Ascending aorta (tissue), 2 donors: ENCODE data around the gene EFNA2. TPM values are rescaled to one million over a fixed set of nuclear protein-coding genes. Genes with fewer than 3 reads are reported as not detected.

Experiments used
- DNase-seq, 2 donors: peaks; one replicate each; pipeline ENCODE4 v3.0.0-alpha.2; 2019; ENCODE audit warnings: low spot score in 2 of 2
- H3K27ac ChIP-seq, 2 donors: fragments of 200-600 bp; sonication (generic); one replicate each; pipeline ENCODE4 v1.5.1; 2016 to 2017; ENCODE audit warnings: mild to moderate bottlenecking in 1 of 2
- H3K27me3 ChIP-seq: fragments of 200-600 bp; sonication (generic); one replicate; pipeline ENCODE4 v1.5.1; 2017
- H3K36me3 ChIP-seq, 2 donors: fragments of 200-600 bp; sonication (generic); one replicate each; pipeline ENCODE4 v1.5.1; 2016
- H3K4me1 ChIP-seq, 2 donors: fragments of 200-600 bp; sonication (generic); one replicate each; pipeline ENCODE4 v1.5.1; 2016 to 2017; ENCODE audit warnings: mild to moderate bottlenecking in 1 of 2
- H3K4me3 ChIP-seq, 2 donors: fragments of 200-600 bp; sonication (generic); one replicate each; pipeline ENCODE4 v1.5.1; 2016 to 2017; ENCODE audit warnings: mild to moderate bottlenecking in 1 of 2
- H3K9me3 ChIP-seq, 2 donors: fragments of 200-600 bp; sonication (generic); one replicate each; pipeline ENCODE4 v1.5.1; 2016
- intact Hi-C: fragments of 100-400 bp; cut with DNase I; formaldehyde crosslinking; loops from one replicate; pipeline ENCODE4 v1.15.1; 2023
- total RNA-seq: library from RNA; depleted of rRNA; stranded (reverse); fragments of >200 nt; gene quantifications from one replicate; pipeline ENCODE4 v1.1.0, GENCODE V29; 2016
- TF ChIP-seq, protein P1 (sequence below), 3 experiments: fragments of 200-600 bp in 2 of 3; fragments of 450-650 bp in 1 of 3; sonication (generic) in 2 of 3; IDR thresholded peaks; one replicate each; pipeline ENCODE4 v1.5.1; 2016 to 2019; ENCODE audit warnings: antibody characterized with exemption in 3 of 3, mild to moderate bottlenecking in 1 of 3, moderate library complexity in 1 of 3

Gene EFNA2
- total RNA-seq, 1 donor from 2014 or later = not detected

DNA sequence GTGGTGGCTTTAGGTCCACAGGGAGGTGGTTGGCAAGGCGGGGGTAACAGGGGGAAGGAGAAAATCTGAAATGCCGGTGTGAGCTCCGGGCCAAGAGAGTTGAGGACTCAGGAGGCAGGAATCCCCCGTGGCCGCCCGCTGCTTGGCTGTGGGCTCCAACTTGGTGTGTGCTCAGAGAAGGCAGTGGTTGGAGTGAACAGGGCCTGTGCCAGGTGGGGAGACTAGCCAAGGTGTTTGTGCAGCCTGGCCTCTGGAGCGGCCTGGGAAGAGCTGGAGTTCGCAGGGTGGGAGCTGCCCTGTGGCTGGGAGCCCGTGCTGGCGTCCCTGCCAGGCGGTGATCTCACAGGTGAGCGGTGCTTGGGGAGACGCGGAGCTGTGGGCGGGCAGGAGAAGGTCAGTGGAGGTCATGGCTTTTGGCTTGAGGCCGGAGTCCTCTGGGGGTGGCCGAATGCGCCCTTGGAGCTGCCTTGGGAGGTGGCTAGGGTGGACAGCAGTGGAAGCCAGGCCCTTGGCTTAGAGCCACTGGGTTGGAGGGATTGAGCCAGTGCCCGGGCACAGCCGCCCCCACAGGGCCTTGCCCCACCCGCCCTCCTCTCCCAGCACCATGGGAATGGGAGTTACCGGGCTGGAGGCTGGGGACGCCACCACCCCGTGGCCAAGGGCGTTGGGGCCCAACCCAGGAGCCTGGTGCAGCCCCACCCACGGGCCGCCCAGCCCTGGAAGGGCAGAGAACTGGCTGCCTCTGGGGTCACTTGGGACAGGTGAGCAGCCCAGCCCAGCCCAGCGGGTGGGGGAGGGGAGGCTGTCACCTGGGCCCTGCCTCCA is 23.7 kb upstream of the EFNA2 start:
- Histone ChIP-seq H3K36me3 (peaks cover 12 to 13% of the 10 kb centered on the region in 2 donors), H3K4me1 (peaks cover 25 to 60% of the 10 kb centered on the region in 2 donors), H3K27ac (peak overlapping the region; percentile 96 to 99), H3K27me3 (no peaks in the 10 kb centered on the region), H3K9me3 (no peaks in the 10 kb centered on the region), H3K4me3 (peak overlapping the region; percentile 76 to 83)
- peak; percentile 85 to 94 for DNase-seq
- intact Hi-C loops = loop anchor here (1.0 kb wide), 1 partner anchor 9 kb away; no protein-coding TSS in a partner anchor
- TF ChIP-seq, protein P1, sequence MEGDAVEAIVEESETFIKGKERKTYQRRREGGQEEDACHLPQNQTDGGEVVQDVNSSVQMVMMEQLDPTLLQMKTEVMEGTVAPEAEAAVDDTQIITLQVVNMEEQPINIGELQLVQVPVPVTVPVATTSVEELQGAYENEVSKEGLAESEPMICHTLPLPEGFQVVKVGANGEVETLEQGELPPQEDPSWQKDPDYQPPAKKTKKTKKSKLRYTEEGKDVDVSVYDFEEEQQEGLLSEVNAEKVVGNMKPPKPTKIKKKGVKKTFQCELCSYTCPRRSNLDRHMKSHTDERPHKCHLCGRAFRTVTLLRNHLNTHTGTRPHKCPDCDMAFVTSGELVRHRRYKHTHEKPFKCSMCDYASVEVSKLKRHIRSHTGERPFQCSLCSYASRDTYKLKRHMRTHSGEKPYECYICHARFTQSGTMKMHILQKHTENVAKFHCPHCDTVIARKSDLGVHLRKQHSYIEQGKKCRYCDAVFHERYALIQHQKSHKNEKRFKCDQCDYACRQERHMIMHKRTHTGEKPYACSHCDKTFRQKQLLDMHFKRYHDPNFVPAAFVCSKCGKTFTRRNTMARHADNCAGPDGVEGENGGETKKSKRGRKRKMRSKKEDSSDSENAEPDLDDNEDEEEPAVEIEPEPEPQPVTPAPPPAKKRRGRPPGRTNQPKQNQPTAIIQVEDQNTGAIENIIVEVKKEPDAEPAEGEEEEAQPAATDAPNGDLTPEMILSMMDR (IDR thresholded peaks at IDR 0.05) = no peak

DNA sequence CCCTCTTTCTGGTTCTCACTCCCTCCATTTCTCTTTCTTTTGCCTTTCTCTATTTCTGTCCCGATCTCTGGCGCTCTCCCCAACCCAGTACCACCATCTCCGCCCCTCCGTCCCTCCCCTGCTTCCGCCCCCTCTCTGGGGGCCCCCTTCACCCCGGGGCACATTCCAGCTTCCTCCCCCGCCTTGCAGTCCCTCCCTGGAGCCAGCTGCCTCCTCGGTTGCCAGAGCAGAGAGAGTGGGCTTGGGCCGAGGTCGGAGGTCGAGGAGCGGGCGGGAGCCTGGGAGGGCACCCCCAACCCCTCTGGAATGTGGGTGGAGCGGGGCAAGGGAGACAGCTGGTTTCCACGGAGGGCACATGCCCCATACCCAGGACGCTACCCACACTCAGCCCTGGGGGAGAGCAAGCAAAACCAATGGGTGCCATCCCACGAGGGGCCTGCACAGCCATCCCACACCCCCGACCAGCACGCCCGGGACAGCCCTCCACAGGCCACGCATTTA is 23.0 kb upstream of the EFNA2 start:
- TF ChIP-seq, protein P1 (IDR thresholded peaks at IDR 0.05) = no peak
- H3K27ac ChIP-seq = peak overlapping the region; percentile 96 to 99
- no peaks in the 10 kb centered on the region for H3K27me3 ChIP-seq
- peak overlapping the region; percentile 76 to 83 for H3K4me3 ChIP-seq
- DNase-seq = no peak
- intact Hi-C loops = no loop called here
- peaks cover 5 to 6% of the 10 kb centered on the region in 2 donors for H3K36me3 ChIP-seq
- no peaks in the 10 kb centered on the region for H3K9me3 ChIP-seq
- peaks cover 28 to 66% of the 10 kb centered on the region in 2 donors for H3K4me1 ChIP-seq

DNA sequence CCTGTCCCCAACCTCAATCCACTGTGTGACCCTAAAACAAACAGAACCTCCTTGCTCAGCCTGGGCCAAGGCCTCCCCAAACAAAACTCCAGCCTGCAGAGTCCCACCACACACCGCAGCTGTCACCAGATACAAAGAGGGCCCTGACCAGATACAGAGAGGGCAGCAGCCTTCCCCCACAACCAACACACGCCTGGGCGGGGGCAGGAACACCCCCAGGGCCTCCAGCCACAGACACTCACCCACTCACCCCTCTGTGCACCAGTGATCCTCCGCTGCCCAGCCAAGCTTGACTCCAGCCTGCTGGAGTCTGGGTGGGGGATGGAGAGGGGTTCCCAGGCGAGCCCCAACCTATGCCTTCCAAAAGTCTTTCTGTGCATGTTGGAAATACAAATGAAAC is 22.5 kb upstream of the EFNA2 start:
- TF ChIP-seq, protein P1 (IDR thresholded peaks at IDR 0.05) = no peak
- no peak overlapping the region for H3K4me3 ChIP-seq
- intact Hi-C loops = no loop called here
- peak overlapping the region; percentile 96 to 99 for H3K27ac ChIP-seq
- no peaks in the 10 kb centered on the region for H3K27me3 ChIP-seq
- no peak for DNase-seq
- H3K9me3 ChIP-seq = no peaks in the 10 kb centered on the region
- H3K36me3 ChIP-seq = peaks cover under 1 to 1% of the 10 kb centered on the region in 2 donors
- peaks cover 28 to 68% of the 10 kb centered on the region in 2 donors for H3K4me1 ChIP-seq

DNA sequence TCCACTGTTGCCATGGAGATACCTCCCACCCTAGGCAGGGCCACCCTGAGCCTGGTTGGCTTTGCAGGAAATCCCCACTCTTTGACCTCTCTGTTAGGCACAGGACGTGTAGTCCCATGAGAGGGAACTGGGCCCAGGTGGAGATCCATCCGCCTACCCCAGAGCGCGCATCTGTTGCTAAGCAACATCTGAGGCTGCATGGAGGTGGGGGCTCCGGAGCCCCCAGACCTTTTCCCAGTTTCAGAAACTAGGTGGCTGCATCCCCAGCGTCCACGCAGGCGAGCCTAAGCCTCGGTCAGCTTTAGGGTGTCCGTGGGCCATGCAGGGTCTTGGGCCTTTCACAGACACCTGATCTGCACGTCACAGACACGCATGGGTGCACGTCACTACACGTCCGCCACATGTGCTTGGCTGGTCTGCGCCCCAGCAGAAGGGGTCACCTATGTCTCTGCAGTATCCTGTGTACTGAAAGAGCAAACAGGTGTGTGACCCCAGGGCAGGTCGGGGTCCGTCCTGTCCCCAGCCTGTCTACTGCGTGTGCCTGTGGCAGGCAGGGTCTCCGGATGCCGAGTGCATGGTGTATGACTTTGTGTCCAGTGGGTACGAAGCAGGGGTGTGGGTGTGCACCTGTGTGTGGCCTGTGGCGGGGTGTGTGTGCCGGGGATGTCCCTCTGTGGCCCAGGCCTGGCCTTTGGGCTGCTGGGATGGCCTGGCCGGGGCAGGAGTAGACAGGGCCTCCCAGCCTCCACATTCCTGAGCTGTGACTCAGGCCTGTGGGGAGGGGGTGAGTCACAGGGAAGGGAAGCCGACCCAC is 20.7 kb upstream of the EFNA2 start:
- peaks cover 27 to 59% of the 10 kb centered on the region in 2 donors for H3K4me1 ChIP-seq
- TF ChIP-seq, protein P1 (IDR thresholded peaks at IDR 0.05) = no peak
- H3K9me3 ChIP-seq = no peaks in the 10 kb centered on the region
- intact Hi-C loops = no loop called here
- H3K4me3 ChIP-seq = peak overlapping the region in 1 of 2 donors; percentile 71
- H3K36me3 ChIP-seq = no peaks in the 10 kb centered on the region
- peak overlapping the region; percentile 96 to 99 for H3K27ac ChIP-seq
- DNase-seq = peak in 1 of 2 donors; percentile 92
- H3K27me3 ChIP-seq = no peaks in the 10 kb centered on the region

DNA sequence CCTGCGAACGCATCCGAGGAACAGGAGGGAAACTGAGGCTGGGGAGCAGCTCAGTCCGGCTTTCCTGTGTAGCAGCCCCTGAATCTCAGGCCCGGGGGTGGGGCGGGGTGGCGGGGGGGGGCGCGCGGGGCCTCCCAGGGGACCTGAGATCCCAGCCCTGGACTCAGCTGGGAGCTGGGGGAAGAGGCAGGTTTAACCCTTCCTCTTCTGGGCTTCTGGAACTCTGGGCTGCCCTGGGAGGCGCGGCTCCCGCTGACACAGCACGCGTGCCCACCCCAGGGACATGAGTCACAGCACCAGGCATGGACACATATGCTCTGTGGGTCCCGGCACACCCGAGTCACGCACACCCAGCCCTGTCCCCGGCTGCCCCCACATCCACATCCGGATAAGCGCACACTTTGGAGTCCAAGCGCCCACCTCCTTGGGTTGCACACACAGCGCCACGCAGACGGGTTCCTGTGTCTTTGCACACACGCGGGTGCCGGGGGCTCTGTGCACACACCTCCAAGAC is 20.0 kb upstream of the EFNA2 start:
- intact Hi-C loops = loop anchor here (1.0 to 2.0 kb wide), 2 partner anchors 17 to 45 kb away; partner anchors contain the start of gene MIDN
- H3K4me1 ChIP-seq = peaks cover 24 to 59% of the 10 kb centered on the region in 2 donors
- TF ChIP-seq, protein P1 (IDR thresholded peaks at IDR 0.05) = no peak
- peak overlapping the region; percentile 46 to 71 for H3K4me3 ChIP-seq
- no peaks in the 10 kb centered on the region for H3K9me3 ChIP-seq
- H3K27ac ChIP-seq = peak overlapping the region; percentile 96 to 99
- peaks cover 0 to under 1% of the 10 kb centered on the region in 2 donors for H3K36me3 ChIP-seq
- peak; percentile 76 to 95 for DNase-seq
- H3K27me3 ChIP-seq = no peaks in the 10 kb centered on the region
